NCI-H1048 (cell line): ENCODE measurements around the gene RASGRF2.
"Not testable (repeated sequence)": the region's sequence is repeated elsewhere in the genome, so short reads cannot be mapped to it uniquely, and the experiment has no call there.

ENCODE experiments used
- DNase-seq: peaks from one replicate; lab custom pipeline; 2025; lab: John Stamatoyannopoulos, UW

RASGRF2 gene

GRCh38 chr5:81239613-81240012, 279.4 kb downstream of the RASGRF2 start:
- no peak for DNase-seq

- no peak for DNase-seq
Measured at GRCh38 chr5:81241001-81241400, 280.8 kb downstream of the RASGRF2 start.

- DNase-seq, result no peak
Measured at GRCh38 chr5:81241961-81242648, 281.9 kb downstream of the RASGRF2 start.

- DNase-seq, result no peak
Measured at GRCh38 chr5:81242906-81243436, 282.8 kb downstream of the RASGRF2 start.

- DNase-seq, result no peak
Measured at GRCh38 chr5:81244451-81244850, 284.3 kb downstream of the RASGRF2 start.

- DNase-seq, result no peak
Measured at GRCh38 chr5:81245871-81246235, 285.7 kb downstream of the RASGRF2 start.

GRCh38 chr5:81246697-81247096, 286.5 kb downstream of the RASGRF2 start:
- DNase-seq, result no peak

- DNase-seq, result no peak
Measured at GRCh38 chr5:81247441-81247972, 287.3 kb downstream of the RASGRF2 start.

- DNase-seq, result no peak
Measured at GRCh38 chr5:81249240-81249639, 289.1 kb downstream of the RASGRF2 start.

- DNase-seq, result no peak
Measured at GRCh38 chr5:81250004-81250403, 289.8 kb downstream of the RASGRF2 start.

GRCh38 chr5:81251922-81252321, 291.8 kb downstream of the RASGRF2 start:
- no peak for DNase-seq

- DNase-seq, result no peak
Measured at GRCh38 chr5:81252904-81253303, 292.7 kb downstream of the RASGRF2 start.

GRCh38 chr5:81253875-81254274, 293.7 kb downstream of the RASGRF2 start:
- no peak for DNase-seq

- DNase-seq, result no peak
Measured at GRCh38 chr5:81254886-81255559, 294.9 kb downstream of the RASGRF2 start.

- DNase-seq, result no peak
Measured at GRCh38 chr5:81256766-81257165, 296.6 kb downstream of the RASGRF2 start.

- DNase-seq, result not testable (repeated sequence)
Measured at GRCh38 chr5:81262796-81263195, 302.6 kb downstream of the RASGRF2 start.

- DNase-seq, result no peak
Measured at GRCh38 chr5:81265101-81265500, 304.9 kb downstream of the RASGRF2 start.

GRCh38 chr5:81268521-81269196, 308.5 kb downstream of the RASGRF2 start:
- DNase-seq, result no peak

- no peak for DNase-seq
Measured at GRCh38 chr5:81269751-81270393, 309.7 kb downstream of the RASGRF2 start.

- DNase-seq, result not testable (repeated sequence)
Measured at GRCh38 chr5:81270394-81271027, 310.3 kb downstream of the RASGRF2 start.
